ENCODE results near the gene SPSB1. TPM values are rescaled to one million over a fixed set of nuclear protein-coding genes. Genes with fewer than 3 reads are reported as not detected.

The SPSB1 gene
- total and polyA plus RNA-seq, 10 of the 15 experiments (the other 5 are each of a cell fraction or from before 2014, with no cell fraction given): 0.02 to 2.0 (median 0.90) TPM; not detected in 1

- no peak for DNase-seq (ENCODE audit: low read depth, low spot score)
- H3K4me2 ChIP-seq (ENCODE audit: control insufficient read depth, insufficient read depth): no peak overlapping the region
- no peak overlapping the region for H3K9ac ChIP-seq (ENCODE audit: control insufficient read depth, insufficient read depth, low read length)
- no peak for FAIRE-seq
- intact Hi-C loops (cut with micrococcal nuclease; ENCODE audit: unreplicated experiment): no loop called here
- no peak overlapping the region for H3K27ac ChIP-seq (ENCODE audit: control insufficient read depth, insufficient read depth)
- POLR2A ChIA-PET: no interaction called here
- peaks cover 11% of the 10 kb centered on the region for H3K9me3 ChIP-seq (replicated peaks; ENCODE audit: control insufficient read depth, insufficient read depth, low read length)
- H4K20me1 ChIP-seq (ENCODE audit: control insufficient read depth, insufficient read depth): no peaks in the 10 kb centered on the region
- in situ Hi-C loops (cut with MboI): no loop called here
- no peak overlapping the region for H2AFZ ChIP-seq (ENCODE audit: control insufficient read depth, low read depth, low read length)
- no peaks in the 10 kb centered on the region for H3K79me2 ChIP-seq (ENCODE audit: control insufficient read depth, insufficient read depth, low read length)
- no peaks in the 10 kb centered on the region; a peak in 1 of 4 replicates for H3K36me3 ChIP-seq (ENCODE audit: control insufficient read depth in 2 of 2, insufficient read depth in 2 of 2, low read length in 1 of 2)
- BruUV-seq (replicated peaks): no TSS peak
- H3K4me1 ChIP-seq (ENCODE audit: control insufficient read depth, insufficient read depth, low read length): no peaks in the 10 kb centered on the region
- CTCF ChIA-PET: interaction anchor here (1.2 to 1.9 kb wide), 3 partner anchors 11 to 235 kb away, joined by 3 to 6 read pairs (median 6); no protein-coding TSS in a partner anchor
- H3K27me3 ChIP-seq (replicated peaks in 1 of 2; ENCODE audit: control insufficient read depth in 2 of 2, insufficient read depth in 2 of 2, low read length in 1 of 2): no peaks in the 10 kb centered on the region
- no peak for ATAC-seq
- SMC1A ChIA-PET (ENCODE audit: uncharacterized antibody, unreplicated experiment): no interaction called here
- no peak overlapping the region for H3K4me3 ChIP-seq
- WGBS (ENCODE audit: insufficient coverage, insufficient replicate concordance, low lambda C conversion rate, missing lambda C conversion rate): 91% methylated on average over 7 of the region's 7 CpGs
- RAD21 ChIA-PET (ENCODE audit: unreplicated experiment): interaction anchor here (1.7 kb wide), 2 partner anchors 10 to 146 kb away, joined by 3 to 5 read pairs; no protein-coding TSS in a partner anchor
- TF ChIP-seq MEF2B (IDR thresholded peaks at IDR 0.05; ENCODE audit: partially characterized antibody, poor library complexity, severe bottlenecking) (no peak), MEF2A (IDR thresholded peaks at IDR 0.05; ENCODE audit: insufficient read depth, low read depth, low read length) (no peak), ZBTB40 (IDR thresholded peaks at IDR 0.05; ENCODE audit: borderline replicate concordance) (no peak), CTCF (IDR thresholded peaks at IDR 0.05 in 2 of 3, conservative IDR thresholded peaks at IDR 0.05 in 1 of 3; ENCODE audit: control insufficient read depth in 2 of 3, extremely low read depth in 1 of 3, insufficient read depth in 1 of 3, low read depth in 3 of 3, low read length in 3 of 3) (no peak), BCL11A (IDR thresholded peaks at IDR 0.05; ENCODE audit: low read depth, low read length) (no peak), MYC (IDR thresholded peaks at IDR 0.05; ENCODE audit: insufficient read depth, insufficient read length, insufficient replicate concordance, low read length, severe bottlenecking) (no peak), SMAD5 (IDR thresholded peaks at IDR 0.05; ENCODE audit: low read depth) (no peak), USF2 (IDR thresholded peaks at IDR 0.05; ENCODE audit: borderline replicate concordance, low read depth, low read length) (no peak), MAX (IDR thresholded peaks at IDR 0.05; ENCODE audit: low read depth, low read length) (no peak), ZNF592 (IDR thresholded peaks at IDR 0.05) (no peak)
Measured at GRCh38 chr1:9256332-9256731, 36.4 kb upstream of the SPSB1 start.

All from GM12878 (cell line).